HCT116 (cell line): ENCODE data around the gene PLB1. TPM values are rescaled to one million over a fixed set of nuclear protein-coding genes. Genes with fewer than 3 reads are reported as not detected.

Source experiments
- ATAC-seq: fragments of 200-7000 bp; cut with Tn5 transposase; 2 replicates; pipeline ENCODE4 v1.9.1; 2020; ENCODE audit warnings: mild to moderate bottlenecking, moderate library complexity
- BruUV-seq: library from RNA; stranded (reverse); fragments of 400-500 nt; replicated peaks from 2 replicates; lab custom pipeline; 2021; lab: Mats Ljungman, UMichigan
- CTCF ChIA-PET: fragments of 300-600 bp; sonication (Branson Sonifier 250); formaldehyde crosslinking; loops from one replicate; lab custom pipeline; 2021; ENCODE audit warnings: antibody characterized with exemption; lab: Charles Lee
- POLR2A ChIA-PET: fragments of 300-600, 350-600 bp; sonication (Branson Sonifier 250); formaldehyde crosslinking; loops from one replicate; lab custom pipeline; 2021; ENCODE audit warnings: antibody characterized with exemption; lab: Charles Lee
- RAD21 ChIA-PET, 2 experiments: fragments of 300-600 bp; sonication (Branson Sonifier 250); formaldehyde crosslinking; loops; one replicate each; lab custom pipeline; 2023; ENCODE audit warnings: low total read pairs in 2 of 2; ENCODE audit not compliant: uncharacterized antibody in 2 of 2, unreplicated experiment in 2 of 2, low non-redundant PET in 1 of 2; lab: Charles Lee
- DNase-seq: peaks from one replicate; pipeline ENCODE4 v3.0.0-alpha.2; 2010; ENCODE audit warnings: low read depth, low spot score
- H2AFZ ChIP-seq: fragments of 200-600 bp; shearing (Covaris generic), sonication (generic); 2 replicates; pipeline ENCODE4 v1.6.1; 2017; ENCODE audit warnings: low read depth, mixed run types, mixed read lengths, antibody characterized with exemption, low read length; ENCODE audit not compliant: poor library complexity, severe bottlenecking
- H3K27ac ChIP-seq: 2 replicates; pipeline ENCODE4 v1.5.1; 2012; ENCODE audit warnings: low read depth, low read length
- H3K27me3 ChIP-seq: fragments of 200-600 bp; sonication (generic); 2 replicates; pipeline ENCODE4 v1.6.1; 2016; ENCODE audit warnings: mixed run types, low read length, mixed read lengths; ENCODE audit not compliant: insufficient read depth
- H3K36me3 ChIP-seq, 2 experiments: fragments of 200-500 bp in 1 of 2; fragments of 200-600 bp in 1 of 2; sonication (Bioruptor generic) in 1 of 2; sonication (generic) in 1 of 2; 2 replicates each; pipeline versions ENCODE4 v1.5.1 to v1.6.1; 2014 to 2016; ENCODE audit warnings: low read length in 2 of 2, inconsistent platforms in 1 of 2, mixed read lengths in 1 of 2, mixed run types in 1 of 2; ENCODE audit not compliant: insufficient read depth in 2 of 2, control insufficient read depth in 1 of 2
- H3K4me1 ChIP-seq, 2 experiments: fragments of 200-600 bp in 1 of 2; sonication (generic) in 1 of 2; 2 replicates each; pipeline versions ENCODE4 v1.5.1 to v1.6.1; 2012 to 2017; ENCODE audit warnings: low read length in 2 of 2, inconsistent platforms in 1 of 2, mild to moderate bottlenecking in 1 of 2, mixed read lengths in 1 of 2, mixed run types in 1 of 2, moderate library complexity in 1 of 2; ENCODE audit not compliant: insufficient read depth in 2 of 2, control insufficient read depth in 1 of 2
- H3K4me2 ChIP-seq: fragments of 200-600 bp; sonication (generic); 2 replicates; pipeline ENCODE4 v1.6.1; 2017; ENCODE audit warnings: mixed run types, low read length, mixed read lengths
- H3K4me3 ChIP-seq, 2 experiments: fragments of 200-600 bp in 1 of 2; sonication (generic) in 1 of 2; replicated peaks in 1 of 2; 2 replicates each; pipeline ENCODE4 v1.5.1; 2011 to 2016; ENCODE audit warnings: low read length in 2 of 2, control low read depth in 1 of 2, low read depth in 1 of 2, mild to moderate bottlenecking in 1 of 2, mixed read lengths in 1 of 2, mixed run types in 1 of 2
- H3K79me2 ChIP-seq: fragments of 200-600 bp; sonication (generic); 2 replicates; pipeline ENCODE4 v1.6.1; 2017; ENCODE audit warnings: mild to moderate bottlenecking, mixed run types, low read length, moderate library complexity, mixed read lengths; ENCODE audit not compliant: insufficient read depth
- H3K9ac ChIP-seq: fragments of 200-600 bp; sonication (generic); 2 replicates; pipeline ENCODE4 v1.6.1; 2016; ENCODE audit warnings: low read length, mixed read lengths
- H3K9me2 ChIP-seq: fragments of 200-600 bp; sonication (generic), shearing (Covaris generic); 2 replicates; pipeline ENCODE4 v1.6.1; 2017; ENCODE audit warnings: mixed run types, mild to moderate bottlenecking, moderate library complexity; ENCODE audit not compliant: insufficient read depth
- H3K9me3 ChIP-seq, 2 experiments: fragments of 200-500 bp in 1 of 2; fragments of 200-600 bp in 1 of 2; sonication (Bioruptor generic) in 1 of 2; sonication (generic) in 1 of 2; 2 replicates each; pipeline ENCODE4 v1.6.1; 2014 to 2017; ENCODE audit warnings: low read length in 2 of 2, mixed read lengths in 2 of 2, inconsistent platforms in 1 of 2, low read depth in 1 of 2, mild to moderate bottlenecking in 1 of 2, mixed run types in 1 of 2, moderate library complexity in 1 of 2; ENCODE audit not compliant: control insufficient read depth in 1 of 2, insufficient read depth in 1 of 2
- H4K20me1 ChIP-seq: fragments of 200-600 bp; sonication (generic), shearing (Covaris generic); 2 replicates; pipeline ENCODE4 v1.6.1; 2017; ENCODE audit warnings: mixed run types, mild to moderate bottlenecking, moderate library complexity; ENCODE audit not compliant: insufficient read depth
- CTCF ChIP-seq, 3 experiments: fragments of 200-600 bp in 1 of 3; sonication (generic) in 1 of 3; IDR thresholded peaks in 2 of 3; conservative IDR thresholded peaks in 1 of 3; 2 replicates each; pipeline ENCODE4 v1.5.1; 2012 to 2017; ENCODE audit warnings: low read depth in 2 of 3, low read length in 2 of 3, antibody characterized with exemption in 1 of 3, borderline replicate concordance in 1 of 3, control low read depth in 1 of 3, mild to moderate bottlenecking in 1 of 3, mixed read lengths in 1 of 3, mixed run types in 1 of 3, moderate library complexity in 1 of 3; ENCODE audit not compliant: insufficient read depth in 1 of 3
- MAX ChIP-seq: IDR thresholded peaks from 2 replicates; pipeline ENCODE4 v1.6.1; 2012
- POLR2A ChIP-seq: IDR thresholded peaks from 2 replicates; pipeline ENCODE4 v1.7.0; 2011; ENCODE audit warnings: borderline replicate concordance; ENCODE audit not compliant: insufficient read depth, insufficient read length; ENCODE audit errors: extremely low read depth
- intact Hi-C: fragments of 100-400 bp; cut with micrococcal nuclease; formaldehyde crosslinking; loops from 2 replicates; pipeline ENCODE4 v1.10.0; 2022
- total RNA-seq: library from RNA; stranded (reverse); gene quantifications from one replicate; pipeline ENCODE4 v1.2.1, GENCODE V29; 2021; ENCODE audit not compliant: unreplicated experiment

The PLB1 gene
- total RNA-seq, 1 experiment from 2014 or later, result 0.49 TPM

GRCh38 chr2:28613633-28614501, 118.0 kb downstream of the PLB1 start (continued):
- TF ChIP-seq CTCF (IDR thresholded peaks at IDR 0.05 in 2 of 3, conservative IDR thresholded peaks at IDR 0.05 in 1 of 3; ENCODE audit: borderline replicate concordance in 1 of 3, insufficient read depth in 1 of 3, low read depth in 2 of 3, low read length in 2 of 3) (no peak), POLR2A (no peak)

- ChIA-PET RAD21 (no interaction called here), POLR2A (no interaction called here), CTCF (interaction anchor here (0.9 kb wide), 1 partner anchor 22 kb away, joined by 3 read pairs; no protein-coding TSS in a partner anchor)
- Histone ChIP-seq H3K9me3 (no peaks in the 10 kb centered on the region), H3K4me3 (no peak overlapping the region), H3K9me2 (no peaks in the 10 kb centered on the region), H3K36me3 (no peaks in the 10 kb centered on the region), H2AFZ (no peak overlapping the region), H3K27ac (no peak overlapping the region), H3K4me1 (peaks cover 7 to 32% of the 10 kb centered on the region in 2 experiments), H3K4me2 (no peak overlapping the region), H4K20me1 (no peaks in the 10 kb centered on the region), H3K27me3 (no peaks in the 10 kb centered on the region), H3K9ac (no peak overlapping the region), H3K79me2 (no peaks in the 10 kb centered on the region)
- intact Hi-C loops, result no loop called here
- ATAC-seq (no peak), DNase-seq (no peak)
- TF ChIP-seq MAX, result no peak
- no TSS peak for BruUV-seq
These were observed 119.8 kb downstream of the PLB1 start for GRCh38 chr2:28615706-28616105.
